GM21447 (cell line): ENCODE measurements around the gene CTR9.

Experiments used
- ATAC-seq: cut with Tn5 transposase; IDR thresholded peaks from one replicate; pipeline ENCODE4 v1.9.1; 2021; ENCODE audit not compliant: unreplicated experiment

The CTR9 gene

GRCh38 chr11:10742460-10743208 is 8.4 kb upstream of the CTR9 start:
- ATAC-seq, result no peak

- ATAC-seq, result peak; percentile 51
Measured at GRCh38 chr11:10743354-10744000, 7.6 kb upstream of the CTR9 start.

DNA sequence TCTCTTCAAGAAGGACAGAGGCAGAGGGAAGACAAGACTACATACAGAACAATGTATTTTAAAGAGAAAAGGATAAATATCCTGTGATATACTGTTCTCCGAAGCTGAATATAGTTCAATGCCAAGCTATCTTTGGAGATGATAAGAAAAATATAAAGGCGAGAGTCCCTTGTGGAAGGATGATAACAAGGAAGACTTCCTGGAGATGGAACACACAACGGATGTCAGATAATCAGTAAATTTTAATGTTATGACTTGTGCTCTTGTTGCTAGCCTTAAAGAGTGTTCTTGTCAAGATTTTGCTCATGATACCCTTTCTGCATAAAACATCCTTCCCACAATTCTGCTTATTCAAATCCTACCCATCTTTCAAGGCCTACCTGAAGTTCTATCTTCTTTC is 6.8 kb upstream of the CTR9 start:
- no peak for ATAC-seq

GRCh38 chr11:10746871-10747270 is 4.2 kb upstream of the CTR9 start:
- ATAC-seq, result no peak

DNA sequence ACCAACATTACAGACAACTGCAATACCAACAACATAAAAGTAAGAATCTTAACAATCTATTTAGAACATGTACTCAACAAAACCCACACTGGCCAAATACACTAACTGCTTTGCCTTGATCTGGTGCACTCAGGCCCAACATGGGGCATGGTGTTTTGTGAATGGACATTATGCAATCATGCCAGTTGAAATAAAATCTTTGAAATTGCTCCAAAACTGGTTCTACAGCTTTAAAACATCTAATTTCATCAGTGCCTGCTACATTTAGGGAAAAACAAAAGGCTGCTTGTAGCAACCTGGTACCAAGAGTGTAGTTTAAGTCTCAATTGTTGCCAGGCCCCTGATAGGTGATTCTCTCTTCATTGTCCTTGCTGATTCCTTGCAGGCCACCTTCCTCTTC is 3.3 kb upstream of the CTR9 start:
- ATAC-seq, result no peak

DNA sequence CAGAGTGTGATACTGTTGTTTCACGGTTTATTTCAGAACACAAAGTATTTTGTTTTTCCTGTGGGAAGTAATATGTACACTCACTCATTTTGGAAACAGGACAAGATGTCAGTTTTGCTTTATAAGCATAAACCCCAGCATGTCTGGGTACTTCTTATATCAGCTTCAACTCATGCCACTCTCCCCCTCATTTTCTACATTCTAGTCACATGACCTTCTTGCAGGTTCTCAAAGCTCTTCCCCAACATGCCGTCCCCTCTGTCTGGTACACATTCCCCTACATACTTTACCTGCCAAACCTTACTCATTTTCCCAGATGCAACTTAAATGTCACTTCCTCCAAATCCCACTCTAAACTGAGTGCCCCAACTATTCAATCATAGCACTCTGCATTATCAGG is 1.6 kb upstream of the CTR9 start:
- no peak for ATAC-seq

DNA sequence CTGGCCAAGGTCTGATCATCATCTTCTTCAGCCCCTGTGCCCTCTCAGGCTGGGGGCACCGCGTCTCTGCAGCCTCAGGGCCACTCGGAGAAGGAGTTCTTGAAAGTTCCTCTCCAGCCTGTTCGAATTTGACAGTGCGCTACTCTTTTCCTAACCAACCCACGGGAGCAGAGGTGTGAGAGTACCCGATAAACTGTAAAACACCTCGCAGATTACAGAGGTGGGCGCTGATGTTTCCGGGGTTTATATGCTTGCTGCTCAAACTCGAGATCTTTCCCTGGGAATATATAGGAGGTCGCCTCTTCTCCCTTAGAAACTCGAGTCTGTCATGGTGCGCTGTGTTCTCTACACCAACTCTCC is 515 bp downstream of the CTR9 start:
- ATAC-seq, result peak; percentile 17

GRCh38 chr11:10752061-10752460 is 1.0 kb downstream of the CTR9 start:
- no peak for ATAC-seq

DNA sequence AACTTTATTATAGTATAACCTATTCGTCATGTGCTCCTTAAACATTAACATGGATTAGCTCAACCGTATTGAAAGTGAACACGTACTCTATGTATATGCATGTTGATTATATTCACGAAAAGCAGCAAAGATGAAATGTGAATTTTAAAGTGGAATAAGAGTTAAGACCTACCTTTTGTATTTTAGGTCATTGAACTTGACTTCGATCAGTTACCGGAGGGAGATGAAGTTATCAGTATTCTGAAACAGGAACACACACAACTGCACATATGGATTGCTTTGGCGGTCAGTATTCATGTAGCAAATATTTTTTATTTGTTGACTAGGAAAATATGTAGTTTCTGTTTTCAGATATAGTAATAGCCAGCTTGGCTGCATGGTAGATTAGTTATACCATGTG is 1.4 kb downstream of the CTR9 start:
- no peak for ATAC-seq

- no peak for ATAC-seq
Measured at GRCh38 chr11:10758957-10759356, 7.9 kb downstream of the CTR9 start.

- ATAC-seq, result no peak
Measured at GRCh38 chr11:10761085-10761698, 10.1 kb downstream of the CTR9 start.

DNA sequence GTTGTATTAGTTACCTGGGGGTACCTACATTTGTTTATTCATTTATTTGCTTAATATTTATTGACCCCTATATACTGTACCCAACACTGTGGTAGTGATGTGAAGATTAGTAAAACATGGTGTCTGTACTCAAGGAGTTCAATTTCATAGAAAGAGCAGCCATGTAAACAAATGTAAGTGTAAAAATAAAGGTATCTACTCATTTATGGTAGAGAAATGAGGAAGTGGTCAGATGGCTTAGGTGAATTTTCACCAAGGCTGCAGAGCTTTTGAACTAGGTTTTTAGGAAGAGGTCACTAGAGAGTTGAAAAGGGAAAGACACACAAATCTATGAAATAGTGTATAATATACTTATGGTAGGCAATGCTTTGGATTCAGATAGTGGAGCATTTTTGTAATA is 11.1 kb downstream of the CTR9 start:
- peak; percentile 92 for ATAC-seq

- ATAC-seq, result no peak
Measured at GRCh38 chr11:10762913-10763421, 11.9 kb downstream of the CTR9 start.

- no peak for ATAC-seq
Measured at GRCh38 chr11:10763766-10764165, 12.7 kb downstream of the CTR9 start.

- ATAC-seq, result no peak
Measured at GRCh38 chr11:10764412-10764811, 13.4 kb downstream of the CTR9 start.

- no peak for ATAC-seq
Measured at GRCh38 chr11:10770626-10771254, 19.7 kb downstream of the CTR9 start.

- ATAC-seq, result no peak
Measured at GRCh38 chr11:10771457-10771856, 20.4 kb downstream of the CTR9 start.

DNA sequence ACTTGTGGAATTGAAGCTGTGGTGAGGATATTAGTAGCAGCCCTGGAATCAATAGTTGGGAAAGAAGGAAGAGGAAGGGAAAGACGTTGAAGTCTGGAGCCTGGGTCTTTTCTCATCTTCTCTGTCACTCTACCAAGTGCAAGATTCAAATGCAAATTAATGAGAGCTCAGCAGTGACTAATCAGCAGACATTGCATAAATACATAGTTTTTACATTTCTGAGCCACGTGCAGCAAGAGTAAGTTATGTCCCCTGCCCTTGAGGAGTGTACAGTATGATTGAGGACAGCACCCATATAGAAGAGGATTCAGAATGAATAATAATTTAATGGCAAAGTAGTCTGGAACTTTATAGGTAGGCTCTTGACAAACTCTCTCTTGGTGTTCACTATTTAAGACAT is 23.8 kb downstream of the CTR9 start:
- ATAC-seq, result no peak

DNA sequence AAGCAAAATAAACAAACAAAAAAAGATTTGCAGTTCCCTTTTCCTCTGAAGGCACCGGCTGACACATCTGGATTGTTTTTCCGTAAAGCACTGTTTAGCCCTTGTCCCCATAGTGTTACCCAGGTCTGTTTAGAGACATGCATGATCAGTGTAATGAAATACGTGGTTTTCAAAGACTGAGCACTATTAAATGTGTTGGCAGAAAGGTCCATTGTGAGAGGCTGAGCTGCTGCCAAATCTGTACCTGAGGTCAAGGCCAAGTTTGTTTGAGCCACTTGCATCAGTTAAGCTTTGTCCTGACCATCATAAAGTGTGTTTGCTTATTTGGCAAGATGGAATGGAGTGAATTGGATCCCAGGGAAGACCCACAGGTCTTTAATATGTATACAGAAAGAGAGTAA is 26.3 kb downstream of the CTR9 start:
- ATAC-seq, result no peak

GRCh38 chr11:10777806-10778205 is 26.8 kb downstream of the CTR9 start:
- ATAC-seq, result no peak

GRCh38 chr11:10778217-10778970 is 27.3 kb downstream of the CTR9 start:
- no peak for ATAC-seq
